Measurements from ENCODE around the gene CRTC1. TPM values are rescaled to one million over a fixed set of nuclear protein-coding genes. Genes with fewer than 3 reads are reported as not detected.

CRTC1 gene
- total and polyA plus RNA-seq, 2 of the 13 experiments (the other 11 are each of a cell fraction or from before 2014, with no cell fraction given), result 2.0 to 2.7 TPM

DNA sequence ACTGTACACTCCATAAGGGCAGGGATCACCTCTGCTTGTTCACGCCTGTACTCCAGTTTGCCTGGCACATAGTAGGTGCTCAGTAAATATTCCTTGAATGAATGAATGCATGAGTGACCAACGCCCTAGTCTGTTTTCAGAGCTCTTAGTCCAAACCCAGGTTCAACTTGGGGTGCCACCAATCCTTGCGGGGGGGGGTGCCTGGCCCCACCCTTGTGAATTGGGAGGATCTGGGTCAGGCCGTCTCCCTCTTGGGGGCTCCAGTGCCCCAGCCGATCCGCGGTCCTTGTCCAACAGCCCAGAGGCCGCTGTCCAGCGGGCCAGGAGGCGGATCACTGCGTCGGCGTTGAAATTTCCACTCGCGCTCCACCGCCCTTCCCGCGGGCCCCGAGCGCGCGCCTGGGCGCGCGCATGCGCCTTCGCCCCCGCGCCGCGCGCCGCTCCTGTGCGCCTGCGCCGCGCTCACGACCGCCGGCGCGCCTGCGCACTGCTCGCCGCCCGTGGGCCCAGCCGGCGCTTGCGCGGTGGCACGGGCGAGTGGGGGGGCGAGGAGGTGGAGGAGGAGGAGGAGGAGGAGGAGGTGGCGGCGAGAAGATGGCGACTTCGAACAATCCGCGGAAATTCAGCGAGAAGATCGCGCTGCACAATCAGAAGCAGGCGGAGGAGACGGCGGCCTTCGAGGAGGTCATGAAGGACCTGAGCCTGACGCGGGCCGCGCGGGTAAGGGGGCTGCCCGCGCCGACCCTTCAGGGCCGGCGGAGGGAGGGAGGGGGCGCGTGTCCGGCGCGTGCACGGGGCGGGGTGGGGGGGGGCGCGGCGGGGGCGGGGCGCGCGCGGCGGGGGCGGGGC is at the start of gene CRTC1 (continued):
- TF ChIP-seq, protein P1, sequence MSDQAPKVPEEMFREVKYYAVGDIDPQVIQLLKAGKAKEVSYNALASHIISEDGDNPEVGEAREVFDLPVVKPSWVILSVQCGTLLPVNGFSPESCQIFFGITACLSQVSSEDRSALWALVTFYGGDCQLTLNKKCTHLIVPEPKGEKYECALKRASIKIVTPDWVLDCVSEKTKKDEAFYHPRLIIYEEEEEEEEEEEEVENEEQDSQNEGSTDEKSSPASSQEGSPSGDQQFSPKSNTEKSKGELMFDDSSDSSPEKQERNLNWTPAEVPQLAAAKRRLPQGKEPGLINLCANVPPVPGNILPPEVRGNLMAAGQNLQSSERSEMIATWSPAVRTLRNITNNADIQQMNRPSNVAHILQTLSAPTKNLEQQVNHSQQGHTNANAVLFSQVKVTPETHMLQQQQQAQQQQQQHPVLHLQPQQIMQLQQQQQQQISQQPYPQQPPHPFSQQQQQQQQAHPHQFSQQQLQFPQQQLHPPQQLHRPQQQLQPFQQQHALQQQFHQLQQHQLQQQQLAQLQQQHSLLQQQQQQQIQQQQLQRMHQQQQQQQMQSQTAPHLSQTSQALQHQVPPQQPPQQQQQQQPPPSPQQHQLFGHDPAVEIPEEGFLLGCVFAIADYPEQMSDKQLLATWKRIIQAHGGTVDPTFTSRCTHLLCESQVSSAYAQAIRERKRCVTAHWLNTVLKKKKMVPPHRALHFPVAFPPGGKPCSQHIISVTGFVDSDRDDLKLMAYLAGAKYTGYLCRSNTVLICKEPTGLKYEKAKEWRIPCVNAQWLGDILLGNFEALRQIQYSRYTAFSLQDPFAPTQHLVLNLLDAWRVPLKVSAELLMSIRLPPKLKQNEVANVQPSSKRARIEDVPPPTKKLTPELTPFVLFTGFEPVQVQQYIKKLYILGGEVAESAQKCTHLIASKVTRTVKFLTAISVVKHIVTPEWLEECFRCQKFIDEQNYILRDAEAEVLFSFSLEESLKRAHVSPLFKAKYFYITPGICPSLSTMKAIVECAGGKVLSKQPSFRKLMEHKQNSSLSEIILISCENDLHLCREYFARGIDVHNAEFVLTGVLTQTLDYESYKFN (CRISPR knock-in tag; conservative IDR thresholded peaks at IDR 0.05), result peak; percentile 40
- TF ChIP-seq, protein P2, sequence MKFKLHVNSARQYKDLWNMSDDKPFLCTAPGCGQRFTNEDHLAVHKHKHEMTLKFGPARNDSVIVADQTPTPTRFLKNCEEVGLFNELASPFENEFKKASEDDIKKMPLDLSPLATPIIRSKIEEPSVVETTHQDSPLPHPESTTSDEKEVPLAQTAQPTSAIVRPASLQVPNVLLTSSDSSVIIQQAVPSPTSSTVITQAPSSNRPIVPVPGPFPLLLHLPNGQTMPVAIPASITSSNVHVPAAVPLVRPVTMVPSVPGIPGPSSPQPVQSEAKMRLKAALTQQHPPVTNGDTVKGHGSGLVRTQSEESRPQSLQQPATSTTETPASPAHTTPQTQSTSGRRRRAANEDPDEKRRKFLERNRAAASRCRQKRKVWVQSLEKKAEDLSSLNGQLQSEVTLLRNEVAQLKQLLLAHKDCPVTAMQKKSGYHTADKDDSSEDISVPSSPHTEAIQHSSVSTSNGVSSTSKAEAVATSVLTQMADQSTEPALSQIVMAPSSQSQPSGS (CRISPR knock-in tag; IDR thresholded peaks at IDR 0.05), result no peak
- TF ChIP-seq HOXA5 (CRISPR knock-in tag; IDR thresholded peaks at IDR 0.05) (peak; percentile 6; the same call in 1 of the 2 replicates), HNRNPUL1 (IDR thresholded peaks at IDR 0.05; ENCODE audit: low read depth, low read length) (no peak), ZMYM3 (CRISPR knock-in tag; IDR thresholded peaks at IDR 0.05) (peak; percentile 97), EED (CRISPR knock-in tag; IDR thresholded peaks at IDR 0.05) (0 out of 2 replicates have a peak, but pooled peaks have one; percentile 26), ZNF333 (CRISPR knock-in tag; IDR thresholded peaks at IDR 0.05; ENCODE audit: borderline replicate concordance) (0 out of 2 replicates have a peak, but pooled peaks have one; percentile 76), NKX3-1 (CRISPR knock-in tag; IDR thresholded peaks at IDR 0.05) (peak; percentile 38; the same call in 1 of the 2 replicates), ZNF263 (CRISPR knock-in tag; IDR thresholded peaks at IDR 0.05) (peak; percentile 87), TAF1 (CRISPR knock-in tag; IDR thresholded peaks at IDR 0.05) (peak; percentile 60)
- TF ChIP-seq, protein P3, sequence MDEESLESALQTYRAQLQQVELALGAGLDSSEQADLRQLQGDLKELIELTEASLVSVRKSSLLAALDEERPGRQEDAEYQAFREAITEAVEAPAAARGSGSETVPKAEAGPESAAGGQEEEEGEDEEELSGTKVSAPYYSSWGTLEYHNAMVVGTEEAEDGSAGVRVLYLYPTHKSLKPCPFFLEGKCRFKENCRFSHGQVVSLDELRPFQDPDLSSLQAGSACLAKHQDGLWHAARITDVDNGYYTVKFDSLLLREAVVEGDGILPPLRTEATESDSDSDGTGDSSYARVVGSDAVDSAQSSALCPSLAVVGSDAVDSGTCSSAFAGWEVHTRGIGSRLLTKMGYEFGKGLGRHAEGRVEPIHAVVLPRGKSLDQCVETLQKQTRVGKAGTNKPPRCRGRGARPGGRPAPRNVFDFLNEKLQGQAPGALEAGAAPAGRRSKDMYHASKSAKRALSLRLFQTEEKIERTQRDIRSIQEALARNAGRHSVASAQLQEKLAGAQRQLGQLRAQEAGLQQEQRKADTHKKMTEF (CRISPR knock-in tag; IDR thresholded peaks at IDR 0.05), result 0 out of 2 replicates have a peak, but pooled peaks have one; percentile 48
- TF ChIP-seq, protein P4, sequence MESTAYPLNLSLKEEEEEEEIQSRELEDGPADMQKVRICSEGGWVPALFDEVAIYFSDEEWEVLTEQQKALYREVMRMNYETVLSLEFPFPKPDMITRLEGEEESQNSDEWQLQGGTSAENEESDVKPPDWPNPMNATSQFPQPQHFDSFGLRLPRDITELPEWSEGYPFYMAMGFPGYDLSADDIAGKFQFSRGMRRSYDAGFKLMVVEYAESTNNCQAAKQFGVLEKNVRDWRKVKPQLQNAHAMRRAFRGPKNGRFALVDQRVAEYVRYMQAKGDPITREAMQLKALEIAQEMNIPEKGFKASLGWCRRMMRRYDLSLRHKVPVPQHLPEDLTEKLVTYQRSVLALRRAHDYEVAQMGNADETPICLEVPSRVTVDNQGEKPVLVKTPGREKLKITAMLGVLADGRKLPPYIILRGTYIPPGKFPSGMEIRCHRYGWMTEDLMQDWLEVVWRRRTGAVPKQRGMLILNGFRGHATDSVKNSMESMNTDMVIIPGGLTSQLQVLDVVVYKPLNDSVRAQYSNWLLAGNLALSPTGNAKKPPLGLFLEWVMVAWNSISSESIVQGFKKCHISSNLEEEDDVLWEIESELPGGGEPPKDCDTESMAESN (CRISPR knock-in tag; conservative IDR thresholded peaks at IDR 0.05), result peak; percentile 61; the same call in 1 of the 2 replicates
- TF ChIP-seq, protein P5, sequence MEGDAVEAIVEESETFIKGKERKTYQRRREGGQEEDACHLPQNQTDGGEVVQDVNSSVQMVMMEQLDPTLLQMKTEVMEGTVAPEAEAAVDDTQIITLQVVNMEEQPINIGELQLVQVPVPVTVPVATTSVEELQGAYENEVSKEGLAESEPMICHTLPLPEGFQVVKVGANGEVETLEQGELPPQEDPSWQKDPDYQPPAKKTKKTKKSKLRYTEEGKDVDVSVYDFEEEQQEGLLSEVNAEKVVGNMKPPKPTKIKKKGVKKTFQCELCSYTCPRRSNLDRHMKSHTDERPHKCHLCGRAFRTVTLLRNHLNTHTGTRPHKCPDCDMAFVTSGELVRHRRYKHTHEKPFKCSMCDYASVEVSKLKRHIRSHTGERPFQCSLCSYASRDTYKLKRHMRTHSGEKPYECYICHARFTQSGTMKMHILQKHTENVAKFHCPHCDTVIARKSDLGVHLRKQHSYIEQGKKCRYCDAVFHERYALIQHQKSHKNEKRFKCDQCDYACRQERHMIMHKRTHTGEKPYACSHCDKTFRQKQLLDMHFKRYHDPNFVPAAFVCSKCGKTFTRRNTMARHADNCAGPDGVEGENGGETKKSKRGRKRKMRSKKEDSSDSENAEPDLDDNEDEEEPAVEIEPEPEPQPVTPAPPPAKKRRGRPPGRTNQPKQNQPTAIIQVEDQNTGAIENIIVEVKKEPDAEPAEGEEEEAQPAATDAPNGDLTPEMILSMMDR (CRISPR knock-in tag; IDR thresholded peaks at IDR 0.05), result peak; percentile 43

Measured in HepG2 (cell line).